H1 (cell line): ENCODE data around the gene DBR1. TPM values are rescaled to one million over a fixed set of nuclear protein-coding genes. Genes with fewer than 3 reads are reported as not detected.

Experiments used
- CTCF ChIA-PET: fragments of 300-600 bp; sonication (Branson Sonifier 250); formaldehyde crosslinking; loops from one replicate; lab custom pipeline; 2021; ENCODE audit not compliant: partially characterized antibody; lab: Charles Lee
- POLR2A ChIA-PET: fragments of 300-600 bp; sonication (Branson Sonifier 250); formaldehyde crosslinking; loops from one replicate; lab custom pipeline; 2021; ENCODE audit warnings: inconsistent platforms; ENCODE audit not compliant: partially characterized antibody; lab: Charles Lee
- DNase-seq, 2 experiments: peaks; one replicate each; pipeline versions ENCODE4 v3.0.0 to v3.0.0-alpha.2; 2010 to 2022; ENCODE audit warnings: low spot score in 2 of 2, low read depth in 1 of 2, mixed read lengths in 1 of 2
- FAIRE-seq: peaks from 2 replicates; lab custom pipeline; 2011; peaks lifted over from hg19 to GRCh38; lab: Jason Lieb, UNC
- H2AFZ ChIP-seq: 2 replicates; pipeline ENCODE4 v1.8.1; 2012; ENCODE audit warnings: low read length, inconsistent platforms
- H2AK5ac ChIP-seq: 2 replicates; pipeline ENCODE4 v1.6.1; 2013; ENCODE audit warnings: low read depth, low read length
- H2BK120ac ChIP-seq: replicated peaks from 2 replicates; pipeline ENCODE3; 2013; ENCODE audit warnings: low read depth, low read length, inconsistent platforms
- H2BK12ac ChIP-seq: 2 replicates; pipeline ENCODE4 v1.6.1; 2013; ENCODE audit warnings: low read depth, low read length
- H2BK15ac ChIP-seq: 2 replicates; pipeline ENCODE4 v1.6.1; 2013; ENCODE audit warnings: low read length
- H2BK20ac ChIP-seq: 2 replicates; pipeline ENCODE4 v1.6.1; 2013; ENCODE audit warnings: low read length
- H2BK5ac ChIP-seq: 2 replicates; pipeline ENCODE4 v1.6.1; 2013; ENCODE audit warnings: low read depth, low read length
- H3K14ac ChIP-seq: 2 replicates; pipeline ENCODE4 v1.6.1; 2013; ENCODE audit warnings: inconsistent platforms; ENCODE audit not compliant: insufficient read length
- H3K18ac ChIP-seq: 2 replicates; pipeline ENCODE4 v1.6.1; 2013; ENCODE audit warnings: low read length; ENCODE audit errors: extremely low read depth
- H3K23ac ChIP-seq: 2 replicates; pipeline ENCODE4 v1.6.1; 2013; ENCODE audit warnings: inconsistent platforms; ENCODE audit not compliant: insufficient read length
- H3K23me2 ChIP-seq: 2 replicates; pipeline ENCODE4 v1.6.1; 2013; ENCODE audit warnings: low read depth, low read length
- H3K27ac ChIP-seq: 2 replicates; pipeline ENCODE4 v1.6.1; 2011; ENCODE audit warnings: low read depth, low read length, inconsistent platforms
- H3K27me3 ChIP-seq, 4 experiments: replicated peaks in 1 of 4; 1 replicate in 1 of 4; 2 replicates in 3 of 4; pipeline versions ENCODE4 v1.6.1 to v1.8.1; 2011 to 2013; ENCODE audit warnings: low read length in 3 of 4, mild to moderate bottlenecking in 3 of 4, inconsistent platforms in 2 of 4, mixed read lengths in 2 of 4, moderate library complexity in 1 of 4; ENCODE audit not compliant: control insufficient read depth in 3 of 4, insufficient read depth in 3 of 4; ENCODE audit errors: extremely low read depth in 1 of 4
- H3K36me3 ChIP-seq, 4 experiments: 2 replicates each; pipeline versions ENCODE4 v1.6.1 to v1.8.1; 2011 to 2013; ENCODE audit warnings: mild to moderate bottlenecking in 4 of 4, low read length in 3 of 4, moderate library complexity in 2 of 4, control low read depth in 1 of 4, inconsistent platforms in 1 of 4; ENCODE audit not compliant: insufficient read depth in 4 of 4, control insufficient read depth in 2 of 4
- H3K4ac ChIP-seq: replicated peaks from 2 replicates; pipeline ENCODE3; 2013; ENCODE audit warnings: low read length, low read depth, mixed read lengths, inconsistent platforms; ENCODE audit not compliant: insufficient read length
- H3K4me1 ChIP-seq, 4 experiments: replicated peaks in 1 of 4; 1 replicate in 1 of 4; 2 replicates in 3 of 4; pipeline versions ENCODE4 v1.6.1 to v1.8.1; 2011 to 2013; ENCODE audit warnings: low read length in 3 of 4, inconsistent platforms in 2 of 4, mixed read lengths in 1 of 4; ENCODE audit not compliant: insufficient read depth in 4 of 4, control insufficient read depth in 3 of 4
- H3K4me2 ChIP-seq, 2 experiments: 2 replicates each; pipeline versions ENCODE4 v1.6.1 to v1.8.1; 2011 to 2013; ENCODE audit warnings: low read depth in 2 of 2, low read length in 2 of 2, control low read depth in 1 of 2, inconsistent platforms in 1 of 2, mild to moderate bottlenecking in 1 of 2; ENCODE audit not compliant: insufficient read depth in 1 of 2
- H3K4me3 ChIP-seq, 4 experiments: fragments of 200-600, 300-600 bp in 1 of 4; sonication (generic), shearing (Covaris generic), sonication (Bioruptor Twin) in 1 of 4; 2 replicates each; pipeline versions ENCODE4 v1.5.1 to v1.8.1; 2011 to 2016; ENCODE audit warnings: low read length in 4 of 4, low read depth in 3 of 4, control low read depth in 2 of 4, inconsistent platforms in 2 of 4, mild to moderate bottlenecking in 2 of 4, mixed read lengths in 1 of 4, moderate library complexity in 1 of 4; ENCODE audit not compliant: insufficient read depth in 2 of 4; ENCODE audit errors: extremely low read depth in 1 of 4
- H3K56ac ChIP-seq: replicated peaks from 2 replicates; pipeline ENCODE3; 2013; ENCODE audit warnings: low read depth, mild to moderate bottlenecking, mixed read lengths, low read length, inconsistent platforms; ENCODE audit not compliant: insufficient read length
- H3K79me1 ChIP-seq: 2 replicates; pipeline ENCODE4 v1.6.1; 2013; ENCODE audit warnings: low read depth, low read length, control low read depth
- H3K79me2 ChIP-seq, 2 experiments: 2 replicates each; pipeline versions ENCODE4 v1.6.1 to v1.8.1; 2012 to 2013; ENCODE audit warnings: low read length in 2 of 2, mild to moderate bottlenecking in 2 of 2, inconsistent platforms in 1 of 2; ENCODE audit not compliant: insufficient read depth in 2 of 2, control insufficient read depth in 1 of 2
- H3K9ac ChIP-seq, 4 experiments: replicated peaks in 1 of 4; 1 replicate in 1 of 4; 2 replicates in 3 of 4; pipeline versions ENCODE4 v1.6.1 to v1.8.1; 2011 to 2013; ENCODE audit warnings: low read depth in 3 of 4, low read length in 3 of 4, control low read depth in 2 of 4, mild to moderate bottlenecking in 2 of 4, moderate library complexity in 2 of 4, inconsistent platforms in 1 of 4; ENCODE audit errors: extremely low read depth in 1 of 4
- H3K9me3 ChIP-seq, 2 experiments: 2 replicates each; pipeline versions ENCODE4 v1.6.1 to v1.8.1; 2012 to 2013; ENCODE audit warnings: mild to moderate bottlenecking in 2 of 2, moderate library complexity in 2 of 2, control low read depth in 1 of 2, inconsistent platforms in 1 of 2, low read depth in 1 of 2, low read length in 1 of 2, mixed read lengths in 1 of 2; ENCODE audit not compliant: insufficient read depth in 2 of 2
- H4K20me1 ChIP-seq, 2 experiments: replicated peaks in 1 of 2; 2 replicates each; pipeline versions ENCODE3 to v1.8.1; 2011 to 2013; ENCODE audit warnings: inconsistent platforms in 2 of 2, low read length in 2 of 2, mild to moderate bottlenecking in 1 of 2; ENCODE audit not compliant: insufficient read depth in 2 of 2, control insufficient read depth in 1 of 2
- H4K5ac ChIP-seq: 2 replicates; pipeline ENCODE4 v1.6.1; 2013; ENCODE audit warnings: low read length, low read depth, mixed read lengths, inconsistent platforms; ENCODE audit not compliant: insufficient read length
- H4K8ac ChIP-seq: 2 replicates; pipeline ENCODE4 v1.8.0; 2013; ENCODE audit warnings: mild to moderate bottlenecking, moderate library complexity, low read length, inconsistent platforms; ENCODE audit not compliant: insufficient read depth; ENCODE audit errors: extremely low read depth
- H4K91ac ChIP-seq: replicated peaks from 2 replicates; pipeline ENCODE3; 2013; ENCODE audit warnings: low read length, mixed read lengths, inconsistent platforms; ENCODE audit not compliant: insufficient read length
- ATF3 ChIP-seq: IDR thresholded peaks from 2 replicates; pipeline ENCODE4 v1.6.1; 2011; ENCODE audit warnings: low read depth, mild to moderate bottlenecking, low read length; ENCODE audit not compliant: insufficient read depth
- BCL11A ChIP-seq, 2 experiments: IDR thresholded peaks; one replicate each; pipeline ENCODE4 v1.6.1; 2011; ENCODE audit warnings: low read depth in 2 of 2, low read length in 2 of 2, mild to moderate bottlenecking in 2 of 2
- EGR1 ChIP-seq: IDR thresholded peaks from 2 replicates; pipeline ENCODE4 v1.6.1; 2011; ENCODE audit warnings: low read depth, low read length, borderline replicate concordance
- FOSL1 ChIP-seq: IDR thresholded peaks from 2 replicates; pipeline ENCODE4 v1.6.1; 2011; ENCODE audit warnings: mild to moderate bottlenecking, low read depth, low read length, moderate library complexity; ENCODE audit not compliant: insufficient read depth
- HDAC6 ChIP-seq: IDR thresholded peaks from one replicate; pipeline ENCODE4 v1.7.1; 2012; ENCODE audit warnings: low read depth, mild to moderate bottlenecking, inconsistent platforms, low read length, moderate library complexity
- KDM1A ChIP-seq: fragments of 200-600, 300-600 bp; sonication (generic); IDR thresholded peaks from 2 replicates; pipeline ENCODE4 v1.7.1; 2016; ENCODE audit warnings: mild to moderate bottlenecking, low read length, borderline replicate concordance
- PHF8 ChIP-seq: fragments of 200-600 bp; sonication (generic); conservative IDR thresholded peaks from 2 replicates; pipeline ENCODE4 v1.7.1; 2012; ENCODE audit warnings: low read depth, mild to moderate bottlenecking, inconsistent platforms, low read length, moderate library complexity
- POU5F1 ChIP-seq: IDR thresholded peaks from 2 replicates; pipeline ENCODE4 v1.6.1; 2011; ENCODE audit warnings: low read depth, mild to moderate bottlenecking, low read length, moderate library complexity
- SP1 ChIP-seq: IDR thresholded peaks from 2 replicates; pipeline ENCODE4 v1.6.1; 2011; ENCODE audit warnings: low read depth, low read length
- TAF7 ChIP-seq: optimal IDR thresholded peaks from 2 replicates; pipeline ENCODE3; 2011; ENCODE audit warnings: low read depth, mild to moderate bottlenecking, inconsistent platforms, low read length, moderate library complexity, borderline replicate concordance
- TCF12 ChIP-seq: IDR thresholded peaks from 2 replicates; pipeline ENCODE4 v1.6.1; 2011; ENCODE audit warnings: low read depth, mild to moderate bottlenecking, low read length
- YY1 ChIP-seq: IDR thresholded peaks from 2 replicates; pipeline ENCODE4 v1.6.1; 2011; ENCODE audit warnings: low read depth, mild to moderate bottlenecking, low read length
- whole genome bisulfite sequencing, 2 experiments: shearing (Covaris generic) in 1 of 2; methylation state at CpG; one replicate each; pipeline versions ENCODE4 v1.1.6 to v1.1.7; 2013 to 2015; ENCODE audit warnings: low lambda C conversion rate in 2 of 2, mixed read lengths in 2 of 2, inconsistent platforms in 1 of 2, low coverage in 1 of 2, missing lambda C conversion rate in 1 of 2; ENCODE audit not compliant: insufficient replicate concordance in 2 of 2, insufficient coverage in 1 of 2, insufficient read length in 1 of 2; ENCODE audit errors: extremely low coverage in 1 of 2, missing lambda C conversion rate in 1 of 2; 5-methylcytosine and 5-hydroxymethylcytosine counted together
- polyA plus RNA-seq, 7 experiments: library from polyadenylated mRNA; depleted of rRNA in 3 of 7; stranded (reverse) in 5 of 7; unstranded in 2 of 7; fragments of >200 nt in 5 of 7; fragments of 200-250 nt in 2 of 7; gene quantifications; 1 replicate in 5 of 7; 2 replicates in 1 of 7; 4 replicates in 1 of 7; pipeline versions ENCODE4 v1.2.1 to v1.2.3, GENCODE V29; 2011 to 2013; ENCODE audit warnings: missing spikeins in 2 of 7, mixed read lengths in 2 of 7
- total RNA-seq: library from RNA; stranded (reverse); fragmentation: NEBNext Ultra II Directional; extraction: Animal tissue kit (Norgen Biotek cat#: 25700); gene quantifications from 2 replicates; pipeline ENCODE4 v1.2.1, GENCODE V29; 2021

The DBR1 gene
- total and polyA plus RNA-seq, 2 of the 8 experiments (the other 6 are each of a cell fraction or from before 2014, with no cell fraction given): 10.1 to 18.3 TPM

- H3K79me1 ChIP-seq: no peaks in the 10 kb centered on the region
- no peak overlapping the region for H2AK5ac ChIP-seq
- no peak for DNase-seq
- peaks cover 11 to 24% of the 10 kb centered on the region in 2 experiments for H3K79me2 ChIP-seq
- H3K23me2 ChIP-seq: peaks cover 5% of the 10 kb centered on the region
- no peak overlapping the region for H2BK120ac ChIP-seq
- H2AFZ ChIP-seq: no peak overlapping the region
- H4K91ac ChIP-seq: no peak overlapping the region
- no peak overlapping the region for H3K4me3 ChIP-seq
- CTCF ChIA-PET: interaction anchor here (0.6 to 1.3 kb wide), 3 partner anchors 66 to 162 kb away, joined by 3 to 4 read pairs (median 3); no protein-coding TSS in a partner anchor
- H4K8ac ChIP-seq: no peak overlapping the region
- no peaks in the 10 kb centered on the region for H3K9me3 ChIP-seq
- no peak overlapping the region for H3K14ac ChIP-seq
- H2BK5ac ChIP-seq: no peak overlapping the region
- POLR2A ChIA-PET: interaction anchor here (4.3 kb wide), 1 partner anchor 11 kb away, joined by 56 read pairs; the partner anchor contains the start of gene DBR1
- H3K4me1 ChIP-seq: peaks cover 0 to 5% (median 3%) of the 10 kb centered on the region in 4 experiments; a peak in 3 of 7 replicates
- H4K20me1 ChIP-seq: no peaks in the 10 kb centered on the region
- H4K5ac ChIP-seq: no peak overlapping the region
- no peak overlapping the region for H3K56ac ChIP-seq
- H2BK20ac ChIP-seq: no peak overlapping the region
- no peak overlapping the region for H3K18ac ChIP-seq
- peaks cover 0 to 5% (median 0%) of the 10 kb centered on the region in 4 experiments; a peak in 2 of 7 replicates for H3K27me3 ChIP-seq
- H3K23ac ChIP-seq: no peak overlapping the region
- H3K27ac ChIP-seq: no peak overlapping the region
- FAIRE-seq: no peak
- no peak overlapping the region for H2BK12ac ChIP-seq
- H2BK15ac ChIP-seq: no peak overlapping the region
- WGBS, 2 experiments: 76% methylated on average over 3 of the region's 3 CpGs; no CpG with 5 or more reads in 1 of the 2 experiments
- no peak overlapping the region for H3K4ac ChIP-seq
- no peak overlapping the region for H3K9ac ChIP-seq
- H3K36me3 ChIP-seq: peaks cover 0 to 3% (median 0%) of the 10 kb centered on the region in 4 experiments; a peak in 2 of 8 replicates
- H3K4me2 ChIP-seq: no peak overlapping the region
- TF ChIP-seq POU5F1: no peak
- no peak for TF ChIP-seq YY1
- no peak for TF ChIP-seq PHF8
- TF ChIP-seq TCF12: no peak
- no peak for TF ChIP-seq TAF7
- TF ChIP-seq HDAC6: no peak
- no peak for TF ChIP-seq FOSL1
- TF ChIP-seq BCL11A (IDR thresholded peaks at IDR 0.05; ENCODE audit: low read depth in 2 of 2, low read length in 2 of 2): no peak
- TF ChIP-seq EGR1: no peak
- TF ChIP-seq KDM1A: no peak
- TF ChIP-seq ATF3: no peak
- TF ChIP-seq SP1: no peak
Observed at GRCh38 chr3:138184994-138185393, 10.3 kb upstream of the DBR1 start.
